Measurements from ENCODE around the gene STX7. TPM values are rescaled to one million over a fixed set of nuclear protein-coding genes. Genes with fewer than 3 reads are reported as not detected.

Gene STX7
- total RNA-seq, 1 donor from 2014 or later = 27.8 TPM

DNA sequence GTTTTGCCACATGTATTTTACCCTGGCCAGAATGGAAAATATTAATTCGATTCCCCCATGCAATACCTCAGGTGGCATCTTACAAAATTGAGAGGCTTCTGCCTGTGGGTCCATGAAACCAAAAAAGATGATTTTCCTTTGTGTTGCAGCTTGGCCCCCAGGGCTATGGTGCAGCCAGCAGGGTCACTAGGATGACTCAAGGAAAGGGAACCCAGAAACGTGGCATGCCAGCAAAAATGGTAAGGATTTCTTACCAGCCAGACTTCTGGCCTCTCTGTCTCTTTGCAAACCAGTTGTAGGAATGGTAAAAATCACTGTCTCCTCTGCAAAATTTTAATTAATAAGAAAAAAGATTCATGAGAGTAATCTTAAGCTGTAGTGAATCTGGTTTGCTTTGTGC, 13.5 kb upstream of the STX7 start:
- Histone ChIP-seq H3K9me3 (ENCODE audit: low read depth) (no peaks in the 10 kb centered on the region), H3K4me2 (peak overlapping the region; percentile 69), H3F3A (ENCODE audit: low read depth) (peaks cover 13% of the 10 kb centered on the region), H2AFZ (replicated peaks) (no peak overlapping the region), H3K4me3 (no peak overlapping the region), H3K36me3 (no peaks in the 10 kb centered on the region), H3K79me2 (ENCODE audit: low read depth) (no peaks in the 10 kb centered on the region), H3K27me3 (no peaks in the 10 kb centered on the region), H3K9ac (no peak overlapping the region), H3K4me1 (peaks cover 19% of the 10 kb centered on the region), H4K20me1 (ENCODE audit: low read depth) (no peaks in the 10 kb centered on the region), H3K27ac (no peak overlapping the region)
- no peak overlapping the region for H3K4me3 Mint-ChIP-seq
- DNase-seq (ENCODE audit: low spot score) = no peak
- peaks cover 8% of the 10 kb centered on the region for H3K27me3 Mint-ChIP-seq (ENCODE audit: insufficient read depth, low read depth)
- no peak overlapping the region for H3K27ac Mint-ChIP-seq
- H3K36me3 Mint-ChIP-seq = peaks cover under 1% of the 10 kb centered on the region
- peaks cover under 1% of the 10 kb centered on the region for H3K9me3 Mint-ChIP-seq
- TF ChIP-seq EZH2phosphoT487 (IDR thresholded peaks at IDR 0.05) (no peak), EZH2 (IDR thresholded peaks at IDR 0.05) (no peak)
- TF ChIP-seq, protein P1, sequence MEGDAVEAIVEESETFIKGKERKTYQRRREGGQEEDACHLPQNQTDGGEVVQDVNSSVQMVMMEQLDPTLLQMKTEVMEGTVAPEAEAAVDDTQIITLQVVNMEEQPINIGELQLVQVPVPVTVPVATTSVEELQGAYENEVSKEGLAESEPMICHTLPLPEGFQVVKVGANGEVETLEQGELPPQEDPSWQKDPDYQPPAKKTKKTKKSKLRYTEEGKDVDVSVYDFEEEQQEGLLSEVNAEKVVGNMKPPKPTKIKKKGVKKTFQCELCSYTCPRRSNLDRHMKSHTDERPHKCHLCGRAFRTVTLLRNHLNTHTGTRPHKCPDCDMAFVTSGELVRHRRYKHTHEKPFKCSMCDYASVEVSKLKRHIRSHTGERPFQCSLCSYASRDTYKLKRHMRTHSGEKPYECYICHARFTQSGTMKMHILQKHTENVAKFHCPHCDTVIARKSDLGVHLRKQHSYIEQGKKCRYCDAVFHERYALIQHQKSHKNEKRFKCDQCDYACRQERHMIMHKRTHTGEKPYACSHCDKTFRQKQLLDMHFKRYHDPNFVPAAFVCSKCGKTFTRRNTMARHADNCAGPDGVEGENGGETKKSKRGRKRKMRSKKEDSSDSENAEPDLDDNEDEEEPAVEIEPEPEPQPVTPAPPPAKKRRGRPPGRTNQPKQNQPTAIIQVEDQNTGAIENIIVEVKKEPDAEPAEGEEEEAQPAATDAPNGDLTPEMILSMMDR (IDR thresholded peaks at IDR 0.05) = no peak
- H3K4me1 Mint-ChIP-seq = peaks cover 17% of the 10 kb centered on the region

DNA sequence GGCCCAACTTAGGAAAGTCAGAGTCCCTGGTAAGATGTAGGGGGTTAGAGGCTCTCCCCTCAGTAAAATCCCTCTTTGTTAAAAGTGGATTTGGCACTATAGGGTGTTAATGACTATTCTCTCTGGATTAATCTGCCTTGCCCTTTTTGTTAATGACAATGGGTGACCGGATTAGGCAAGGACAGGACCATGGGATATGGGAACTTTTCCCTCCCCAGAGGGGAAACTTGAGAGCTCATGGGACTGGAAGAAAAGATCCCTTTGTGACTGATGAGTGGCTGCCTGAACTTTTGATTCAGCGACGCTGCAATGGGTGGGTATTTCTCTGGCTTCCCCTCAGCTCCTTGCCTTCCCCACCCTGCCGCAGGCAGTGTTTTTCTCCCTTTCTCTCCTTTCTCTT, 12.9 kb upstream of the STX7 start:
- peak overlapping the region; percentile 69 for H3K4me2 ChIP-seq
- peaks cover 13% of the 10 kb centered on the region for H3F3A ChIP-seq (ENCODE audit: low read depth)
- H4K20me1 ChIP-seq (ENCODE audit: low read depth) = no peaks in the 10 kb centered on the region
- H3K36me3 ChIP-seq = no peaks in the 10 kb centered on the region
- Mint-ChIP-seq H3K4me3 (no peak overlapping the region), H3K27me3 (ENCODE audit: insufficient read depth, low read depth) (peaks cover 8% of the 10 kb centered on the region), H3K27ac (peak overlapping the region; percentile 0), H3K4me1 (peaks cover 17% of the 10 kb centered on the region), H3K36me3 (no peaks in the 10 kb centered on the region), H3K9me3 (no peaks in the 10 kb centered on the region)
- TF ChIP-seq EZH2phosphoT487 (IDR thresholded peaks at IDR 0.05) = peak; percentile 68
- TF ChIP-seq EZH2 (IDR thresholded peaks at IDR 0.05) = no peak
- peaks cover 19% of the 10 kb centered on the region for H3K4me1 ChIP-seq
- no peak overlapping the region for H3K27ac ChIP-seq
- H3K27me3 ChIP-seq = no peaks in the 10 kb centered on the region
- peak; percentile 73 for DNase-seq (ENCODE audit: low spot score)
- no peak overlapping the region for H3K4me3 ChIP-seq
- no peaks in the 10 kb centered on the region for H3K79me2 ChIP-seq (ENCODE audit: low read depth)
- no peak overlapping the region for H3K9ac ChIP-seq
- no peaks in the 10 kb centered on the region for H3K9me3 ChIP-seq (ENCODE audit: low read depth)
- no peak overlapping the region for H2AFZ ChIP-seq (replicated peaks)

DNA sequence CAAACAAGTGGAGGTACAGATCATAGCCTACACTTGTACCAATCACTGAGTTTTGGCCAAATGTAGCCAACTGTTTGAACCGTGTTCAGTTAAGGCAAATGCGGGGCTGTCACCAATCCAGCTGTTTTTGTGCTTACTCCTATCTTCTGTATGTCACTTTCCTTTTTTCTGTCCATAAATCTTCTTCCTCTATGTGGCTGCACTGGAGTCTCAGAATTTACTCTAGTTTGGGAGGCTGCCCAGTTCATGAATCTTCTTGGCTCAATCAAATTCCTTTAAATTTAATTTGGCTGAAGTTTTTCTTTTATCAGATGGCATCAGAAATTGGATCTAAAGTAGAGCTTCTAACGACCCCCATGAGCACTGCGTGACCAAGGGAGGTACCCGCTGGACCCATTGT, 11.7 kb upstream of the STX7 start:
- H3K4me3 ChIP-seq = no peak overlapping the region
- H4K20me1 ChIP-seq (ENCODE audit: low read depth) = no peaks in the 10 kb centered on the region
- peaks cover 13% of the 10 kb centered on the region for H3F3A ChIP-seq (ENCODE audit: low read depth)
- H3K27me3 ChIP-seq = no peaks in the 10 kb centered on the region
- H3K9me3 Mint-ChIP-seq = no peaks in the 10 kb centered on the region
- no peaks in the 10 kb centered on the region for H3K9me3 ChIP-seq (ENCODE audit: low read depth)
- no peaks in the 10 kb centered on the region for H3K36me3 ChIP-seq
- H2AFZ ChIP-seq (replicated peaks) = no peak overlapping the region
- H3K27me3 Mint-ChIP-seq (ENCODE audit: insufficient read depth, low read depth) = peaks cover 8% of the 10 kb centered on the region
- peaks cover 15% of the 10 kb centered on the region for H3K4me1 Mint-ChIP-seq
- H3K4me1 ChIP-seq = peaks cover 19% of the 10 kb centered on the region
- no peak overlapping the region for H3K4me3 Mint-ChIP-seq
- TF ChIP-seq EZH2 (IDR thresholded peaks at IDR 0.05) (no peak), EZH2phosphoT487 (IDR thresholded peaks at IDR 0.05) (no peak)
- TF ChIP-seq, protein P1 (IDR thresholded peaks at IDR 0.05) = no peak
- no peak overlapping the region for H3K4me2 ChIP-seq
- no peak overlapping the region for H3K9ac ChIP-seq
- H3K79me2 ChIP-seq (ENCODE audit: low read depth) = no peaks in the 10 kb centered on the region
- H3K36me3 Mint-ChIP-seq = no peaks in the 10 kb centered on the region
- no peak for DNase-seq (ENCODE audit: low spot score)
- no peak overlapping the region for H3K27ac ChIP-seq
- no peak overlapping the region for H3K27ac Mint-ChIP-seq

DNA sequence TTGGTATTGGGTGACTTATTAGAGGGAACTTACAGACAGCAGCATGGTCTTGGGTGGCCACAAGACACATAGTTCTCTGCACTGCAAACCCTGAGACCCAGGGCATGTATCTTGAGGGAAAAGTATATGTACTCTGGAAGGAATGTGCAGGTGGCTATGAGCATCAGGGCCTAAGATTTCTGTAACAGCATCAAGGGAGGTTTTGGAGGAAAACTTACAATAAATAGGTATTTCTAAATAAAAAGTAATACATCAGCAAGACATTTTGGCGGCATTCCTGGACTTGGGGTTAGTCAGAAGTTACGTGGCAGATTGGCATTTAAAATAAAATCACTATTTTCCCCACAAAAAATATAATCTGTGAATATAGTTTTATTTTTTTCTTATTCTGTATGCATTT, 8.0 kb upstream of the STX7 start:
- no peak overlapping the region for H3K27ac Mint-ChIP-seq
- no peak for TF ChIP-seq EZH2phosphoT487 (IDR thresholded peaks at IDR 0.05)
- TF ChIP-seq, protein P1 (IDR thresholded peaks at IDR 0.05) = no peak
- H3K27ac ChIP-seq = no peak overlapping the region
- H3K36me3 ChIP-seq = no peaks in the 10 kb centered on the region
- no peak for DNase-seq (ENCODE audit: low spot score)
- no peaks in the 10 kb centered on the region for H4K20me1 ChIP-seq (ENCODE audit: low read depth)
- no peaks in the 10 kb centered on the region for H3K36me3 Mint-ChIP-seq
- H3K9me3 ChIP-seq (ENCODE audit: low read depth) = no peaks in the 10 kb centered on the region
- H3K4me2 ChIP-seq = no peak overlapping the region
- H3K4me3 Mint-ChIP-seq = no peak overlapping the region
- peaks cover 1% of the 10 kb centered on the region for H3K4me1 ChIP-seq
- H3F3A ChIP-seq (ENCODE audit: low read depth) = peaks cover 9% of the 10 kb centered on the region
- no peaks in the 10 kb centered on the region for H3K9me3 Mint-ChIP-seq
- H3K4me3 ChIP-seq = no peak overlapping the region
- H3K79me2 ChIP-seq (ENCODE audit: low read depth) = no peaks in the 10 kb centered on the region
- no peaks in the 10 kb centered on the region for H3K27me3 ChIP-seq
- no peak overlapping the region for H2AFZ ChIP-seq (replicated peaks)
- peaks cover 8% of the 10 kb centered on the region for H3K27me3 Mint-ChIP-seq (ENCODE audit: insufficient read depth, low read depth)
- peaks cover 3% of the 10 kb centered on the region for H3K4me1 Mint-ChIP-seq
- no peak overlapping the region for H3K9ac ChIP-seq

Data from neural progenitor cell (in vitro differentiated cells).